HEK293T (cell line): ENCODE data around the gene GNL3L.

Experiments
- CTCF ChIA-PET: fragments of 350-600 bp; formaldehyde crosslinking; extraction: SDS; loops from one replicate; lab custom pipeline; 2021; ENCODE audit warnings: antibody characterized with exemption, inconsistent platforms; lab: Yijun Ruan, JAX
- POLR2A ChIA-PET: fragments of 350-600 bp; formaldehyde crosslinking; extraction: SDS; loops from one replicate; lab custom pipeline; 2020; ENCODE audit warnings: antibody characterized with exemption, inconsistent platforms; lab: Yijun Ruan, JAX
- DNase-seq: peaks from one replicate; pipeline ENCODE4 v3.0.0; 2012; ENCODE audit warnings: mixed read lengths; ENCODE audit errors: extremely low spot score
- ARNT ChIP-seq: fragments of 450-650 bp; IDR thresholded peaks from 2 replicates; pipeline ENCODE4 v1.6.1; 2017; ENCODE audit warnings: mild to moderate bottlenecking
- BHLHE40 ChIP-seq: fragments of 450-650 bp; IDR thresholded peaks from 2 replicates; pipeline ENCODE4 v1.6.1; 2016; ENCODE audit warnings: mild to moderate bottlenecking, moderate library complexity, borderline replicate concordance
- CTBP1 ChIP-seq: fragments of 450-650 bp; IDR thresholded peaks from 2 replicates; pipeline ENCODE4 v1.6.1; 2016; ENCODE audit warnings: borderline replicate concordance
- ELF4 ChIP-seq: fragments of 450-650 bp; IDR thresholded peaks from 2 replicates; pipeline ENCODE4 v1.6.1; 2017; ENCODE audit warnings: antibody characterized with exemption
- FOXA1 ChIP-seq: fragments of 450-650 bp; IDR thresholded peaks from 2 replicates; pipeline ENCODE4 v1.6.1; 2016; ENCODE audit warnings: mild to moderate bottlenecking
- FOXK2 ChIP-seq: fragments of 450-650 bp; IDR thresholded peaks from 2 replicates; pipeline ENCODE4 v1.6.1; 2016; ENCODE audit warnings: mild to moderate bottlenecking
- FOXM1 ChIP-seq: fragments of 450-650 bp; IDR thresholded peaks from 2 replicates; pipeline ENCODE4 v1.6.1; 2017; ENCODE audit warnings: mild to moderate bottlenecking, borderline replicate concordance
- HDGF ChIP-seq: fragments of 450-650 bp; IDR thresholded peaks from 2 replicates; pipeline ENCODE4 v1.6.1; 2017; ENCODE audit warnings: antibody characterized with exemption, borderline replicate concordance
- L3MBTL2 ChIP-seq: fragments of 450-650 bp; conservative IDR thresholded peaks from 2 replicates; pipeline ENCODE4 v1.6.1; 2016; ENCODE audit warnings: mild to moderate bottlenecking
- LEF1 ChIP-seq: fragments of 450-650 bp; IDR thresholded peaks from 2 replicates; pipeline ENCODE4 v1.6.1; 2017; ENCODE audit warnings: mild to moderate bottlenecking, borderline replicate concordance
- NFRKB ChIP-seq: fragments of 450-650 bp; IDR thresholded peaks from 2 replicates; pipeline ENCODE4 v1.6.1; 2016; ENCODE audit warnings: mild to moderate bottlenecking, moderate library complexity
- PKNOX1 ChIP-seq: fragments of 450-650 bp; IDR thresholded peaks from 2 replicates; pipeline ENCODE4 v1.6.1; 2016
- SP1 ChIP-seq: fragments of 450-650 bp; IDR thresholded peaks from 2 replicates; pipeline ENCODE4 v1.6.1; 2017
- SUZ12 ChIP-seq: fragments of 450-650 bp; IDR thresholded peaks from 2 replicates; pipeline ENCODE4 v1.6.1; 2016; ENCODE audit warnings: mild to moderate bottlenecking
- TARDBP ChIP-seq: fragments of 450-650 bp; IDR thresholded peaks from 2 replicates; pipeline ENCODE4 v1.6.1; 2016
- ZNF384 ChIP-seq: fragments of 450-650 bp; IDR thresholded peaks from 2 replicates; pipeline ENCODE4 v1.6.1; 2016

GNL3L gene

GRCh38 chrX:54494166-54494988 lies 35.6 kb upstream of the GNL3L start:
- POLR2A ChIA-PET = interaction anchor here (1.5 to 1.9 kb wide), 3 partner anchors 36 to 313 kb away, joined by 3 to 4 read pairs (median 3); partner anchors contain the start of genes GNL3L and MAGED2
- TF ChIP-seq TARDBP = no peak
- TF ChIP-seq ZNF384 = peak; percentile 68
- CTCF ChIA-PET = interaction anchor here (0.6 kb wide), 1 partner anchor 605 kb away, joined by 7 read pairs; no protein-coding TSS in a partner anchor
- DNase-seq = no peak

- ChIA-PET CTCF (no interaction called here), POLR2A (interaction anchor here (1.5 to 1.9 kb wide), 2 partner anchors 144 to 312 kb away, joined by 3 to 4 read pairs; partner anchors contain the start of gene MAGED2)
- TF ChIP-seq HDGF = no peak
- TF ChIP-seq FOXA1 = no peak
- no peak for TF ChIP-seq SUZ12
- TF ChIP-seq FOXM1 = no peak
- TF ChIP-seq NFRKB = no peak
- no peak for TF ChIP-seq CTBP1
- no peak for TF ChIP-seq TARDBP
- TF ChIP-seq ARNT = no peak
- no peak for TF ChIP-seq ZNF384
- no peak for TF ChIP-seq ELF4
- TF ChIP-seq LEF1 = no peak
- TF ChIP-seq L3MBTL2 = no peak
- no peak for TF ChIP-seq FOXK2
- TF ChIP-seq SP1 = no peak
- TF ChIP-seq PKNOX1 = no peak
- no peak for DNase-seq
Observed at GRCh38 chrX:54494989-54495813, 34.8 kb upstream of the GNL3L start.

- ChIA-PET POLR2A (interaction anchor here (1.9 kb wide), 1 partner anchor 144 kb away, joined by 4 read pairs; no protein-coding TSS in a partner anchor), CTCF (no interaction called here)
- TF ChIP-seq LEF1 (no peak), SUZ12 (no peak), FOXM1 (no peak), FOXK2 (no peak), FOXA1 (no peak), HDGF (no peak), BHLHE40 (no peak), ELF4 (no peak), ZNF384 (no peak), CTBP1 (no peak), ARNT (no peak), TARDBP (no peak), NFRKB (no peak), SP1 (no peak), L3MBTL2 (no peak), PKNOX1 (no peak)
- peak; percentile 81 for DNase-seq
Observed at GRCh38 chrX:54495814-54496516, 34.1 kb upstream of the GNL3L start, which contains the start of gene FGD1. Gene FGD1, minus strand, starts transcription at chrX:54496234. Its CDS starts 802 bp downstream, at chrX:54495432.

GRCh38 chrX:54496517-54496852 lies 33.5 kb upstream of the GNL3L start:
- ChIA-PET POLR2A (no interaction called here), CTCF (no interaction called here)
- DNase-seq = no peak
- TF ChIP-seq FOXM1 (no peak), ZNF384 (no peak), FOXK2 (no peak), NFRKB (no peak), ELF4 (no peak), L3MBTL2 (no peak), FOXA1 (no peak), PKNOX1 (no peak), ARNT (no peak), LEF1 (no peak)

GRCh38 chrX:54496936-54497335 lies 33.1 kb upstream of the GNL3L start:
- no peak for DNase-seq
- TF ChIP-seq HDGF = no peak
- TF ChIP-seq FOXK2 = no peak
- no peak for TF ChIP-seq LEF1
- no peak for TF ChIP-seq ZNF384
- no peak for TF ChIP-seq SUZ12
- no peak for TF ChIP-seq ELF4
- CTCF ChIA-PET = no interaction called here
- POLR2A ChIA-PET = no interaction called here

- ChIA-PET POLR2A (no interaction called here), CTCF (no interaction called here)
- no peak for TF ChIP-seq L3MBTL2
- DNase-seq = no peak
Observed at GRCh38 chrX:54509400-54509799, 20.6 kb upstream of the GNL3L start.
